Endometrial microvascular endothelial cells (primary cell): ENCODE data around the gene ZNF547. TPM values are rescaled to one million over a fixed set of nuclear protein-coding genes. Genes with fewer than 3 reads are reported as not detected.

Source experiments
- in situ Hi-C: cut with HindIII; loops from 2 replicates; pipeline ENCODE4 v1.10.0; 2017; ENCODE audit warnings: low sequenced_read_pairs, low pct_unique_long_range_greater_than_20kb; ENCODE audit errors: inconsistent ontology term
- total RNA-seq: library from RNA; depleted of rRNA; stranded (reverse); fragments of >200 nt; gene quantifications from one replicate; pipeline ENCODE4 v1.2.3, GENCODE V29; 2015; ENCODE audit errors: inconsistent ontology term

The ZNF547 gene
- total RNA-seq: 2.1 TPM

DNA sequence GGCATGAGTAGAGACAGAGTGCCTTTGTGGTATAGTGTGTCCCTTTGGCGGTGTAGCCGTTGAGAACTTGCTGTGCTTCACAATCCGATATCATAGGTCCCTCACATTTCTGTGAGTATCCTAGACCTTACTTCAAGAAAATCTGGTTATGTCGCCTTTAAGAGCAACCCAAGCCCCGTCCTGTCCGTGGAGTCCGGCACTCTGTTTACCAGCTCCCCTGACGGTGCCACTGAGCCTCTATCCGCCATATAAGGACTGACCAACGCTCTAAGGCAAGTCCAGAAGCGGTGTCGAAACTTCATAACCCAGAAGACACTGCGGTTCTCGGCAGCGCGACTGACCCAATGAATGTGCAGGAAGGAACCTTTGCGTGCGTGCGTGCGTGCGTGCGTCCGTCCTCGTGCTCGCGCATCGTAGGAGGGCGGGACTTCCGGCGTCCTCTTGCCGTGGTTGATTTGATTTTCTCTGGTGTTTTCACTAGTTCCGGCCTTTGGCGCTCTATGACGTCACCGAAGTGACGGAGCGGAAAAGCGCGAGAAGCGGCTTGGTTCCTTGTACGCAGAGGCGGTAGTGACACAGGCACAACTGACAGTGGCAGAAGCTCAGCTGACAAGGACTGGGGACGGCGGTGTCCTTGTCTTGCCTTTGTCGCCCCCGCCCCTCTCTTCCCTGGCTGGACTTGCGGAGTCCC lies at the start of gene ZNF547, which contains the start of gene TRAPPC2B:
TSS of gene ZNF547 (plus strand) at position 555 of the 691 bp plus-strand sequence. CDS start 5,005 bp downstream, outside the sequence.
TSS of gene TRAPPC2B (plus strand) at position 555 of the 691 bp plus-strand sequence. CDS start 1,283 bp downstream, outside the sequence.
- in situ Hi-C loops: no loop called here

DNA sequence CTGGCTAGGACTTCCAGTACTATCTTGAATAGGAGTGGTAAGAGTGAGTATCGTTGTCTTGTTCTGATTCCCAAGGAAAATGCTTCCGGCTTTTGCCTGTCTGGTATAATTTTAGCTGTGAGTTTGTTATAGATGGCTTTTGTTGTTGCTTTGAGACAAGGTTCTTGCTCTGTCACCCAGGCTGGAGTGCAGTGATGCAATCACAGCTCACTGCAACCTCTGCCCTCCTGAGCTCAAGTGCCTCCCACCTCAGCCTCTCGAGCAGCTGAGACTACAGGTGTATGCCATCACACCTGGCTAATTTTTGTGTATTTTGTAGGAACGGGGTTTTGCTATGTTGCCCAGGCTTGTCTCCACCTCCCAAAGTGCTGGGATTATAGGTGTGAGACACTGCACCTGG lies 49.2 kb upstream of the ZNF547 start:
- in situ Hi-C loops: no loop called here

DNA sequence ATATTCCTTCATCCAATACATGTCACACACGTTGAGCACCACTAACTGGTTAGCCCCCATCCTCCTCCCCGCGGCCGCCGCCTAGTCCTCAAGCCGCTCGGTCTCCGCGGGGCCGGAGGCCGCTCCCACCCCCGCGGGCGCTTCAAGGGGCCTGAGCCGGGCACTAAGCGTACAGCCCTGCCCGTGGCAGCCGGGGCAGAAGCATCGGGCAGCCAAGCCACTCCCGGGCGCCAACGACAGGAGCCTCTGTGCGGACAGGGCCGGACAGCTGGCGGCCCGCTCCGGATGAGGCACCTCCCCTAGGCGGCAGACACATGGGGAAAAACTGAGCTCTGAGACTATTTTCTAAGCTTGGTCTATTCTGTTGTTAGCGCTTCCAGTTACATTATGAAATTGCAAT lies 45.8 kb upstream of the ZNF547 start:
- in situ Hi-C loops: no loop called here

DNA sequence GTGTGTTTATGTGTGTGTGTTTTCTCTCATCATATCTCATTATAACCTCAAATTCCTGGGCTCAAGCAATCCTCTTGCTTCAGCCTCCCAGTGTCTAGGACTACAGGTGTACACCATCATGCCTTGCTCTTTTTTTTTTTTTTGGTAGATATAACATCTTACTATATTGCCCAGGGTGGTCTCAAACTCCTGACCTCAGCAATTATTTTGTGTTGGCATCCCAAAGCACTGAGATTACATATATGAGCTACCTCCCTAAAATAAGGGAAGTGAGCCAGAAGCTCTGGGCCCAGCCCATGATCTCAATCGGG lies 43.5 kb upstream of the ZNF547 start:
- in situ Hi-C loops: no loop called here

DNA sequence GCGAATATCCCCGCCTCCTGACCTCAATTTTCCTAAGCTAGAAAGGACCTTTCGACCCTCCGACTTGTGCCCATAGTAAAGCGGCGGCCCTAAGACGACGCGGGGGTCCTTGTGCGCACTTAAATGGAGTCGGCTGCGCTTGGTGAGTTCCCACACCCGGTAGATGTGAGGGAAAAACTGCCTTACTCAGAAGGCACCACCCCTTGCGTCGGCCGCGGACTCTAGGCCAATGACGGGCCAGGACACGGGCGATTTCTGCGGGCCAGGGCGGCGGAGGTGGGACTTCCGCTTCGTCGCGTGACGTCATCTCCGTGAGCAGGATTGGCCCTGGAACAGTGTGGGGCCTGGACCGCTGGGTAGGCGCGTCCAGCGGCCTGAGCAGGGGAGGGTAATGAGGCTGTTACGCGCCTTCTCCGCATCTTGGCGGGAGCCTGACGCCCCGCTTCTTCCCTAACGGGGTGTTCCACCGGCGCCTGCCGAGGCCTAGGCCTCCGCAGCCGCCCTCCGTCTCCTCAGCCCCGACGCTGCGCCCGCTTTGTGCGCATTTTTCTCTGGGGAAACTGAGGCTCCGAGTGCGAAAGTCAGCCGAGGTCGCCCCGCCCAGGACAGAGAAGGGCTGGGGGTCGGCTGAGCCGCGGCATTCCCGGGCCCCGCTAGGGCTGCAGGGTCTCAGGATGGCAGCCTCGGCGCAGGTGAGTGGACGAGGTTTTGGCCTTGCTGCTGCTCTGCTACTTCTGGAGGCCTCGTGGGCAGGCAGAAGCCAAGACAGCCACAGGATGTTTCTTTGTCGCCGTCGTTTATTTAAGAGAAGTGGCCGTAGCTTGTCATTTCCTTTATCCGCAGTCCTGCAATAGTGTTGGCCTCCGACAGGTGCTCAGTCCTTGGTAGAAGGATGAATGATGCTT lies 42.9 kb upstream of the ZNF547 start, which contains the start of gene ZNF543:
TSS of gene ZNF543 (plus strand) at position 293 of the 905 bp plus-strand sequence. CDS start at position 675, 382 bp downstream.
- in situ Hi-C loops: no loop called here

DNA sequence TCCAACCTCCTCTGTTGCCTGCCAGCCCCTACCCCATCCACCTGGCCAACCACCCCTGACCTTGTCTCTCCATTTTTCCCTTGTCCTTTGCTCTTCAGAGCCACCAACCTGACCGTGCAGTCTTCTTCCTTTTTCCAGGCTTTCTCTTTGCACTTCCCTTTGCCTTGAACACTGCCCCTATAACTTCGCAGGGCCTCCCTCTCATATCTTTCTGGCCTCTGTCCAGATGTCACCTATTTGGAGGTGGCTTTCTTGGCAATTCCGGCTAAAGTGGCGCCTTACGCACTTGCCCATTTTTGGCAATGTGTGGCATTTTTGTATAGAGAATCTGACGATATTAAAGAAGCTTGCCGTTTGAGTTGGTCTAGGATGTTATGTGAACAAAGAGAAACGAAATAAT lies 42.2 kb upstream of the ZNF547 start:
- in situ Hi-C loops: no loop called here

DNA sequence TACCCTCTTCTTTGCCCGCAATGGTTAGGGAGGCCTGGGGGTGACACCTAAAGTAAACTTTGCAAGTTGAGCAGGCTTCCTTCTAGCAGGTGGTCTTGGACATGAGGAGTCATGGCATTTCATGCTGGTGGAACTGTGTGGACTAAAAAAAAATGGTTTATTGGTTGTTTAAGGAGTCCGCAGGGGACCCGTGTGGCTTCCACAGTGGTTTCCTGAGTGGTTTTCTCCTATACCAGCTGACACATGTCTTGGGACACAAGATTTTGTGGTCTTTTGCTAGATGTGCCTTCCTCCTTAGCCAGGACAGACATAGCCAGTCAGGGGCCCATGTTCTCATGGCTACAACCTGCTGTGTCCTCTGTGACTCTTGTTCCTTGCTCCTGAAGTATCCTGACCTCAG lies 41.6 kb upstream of the ZNF547 start:
- in situ Hi-C loops: no loop called here

DNA sequence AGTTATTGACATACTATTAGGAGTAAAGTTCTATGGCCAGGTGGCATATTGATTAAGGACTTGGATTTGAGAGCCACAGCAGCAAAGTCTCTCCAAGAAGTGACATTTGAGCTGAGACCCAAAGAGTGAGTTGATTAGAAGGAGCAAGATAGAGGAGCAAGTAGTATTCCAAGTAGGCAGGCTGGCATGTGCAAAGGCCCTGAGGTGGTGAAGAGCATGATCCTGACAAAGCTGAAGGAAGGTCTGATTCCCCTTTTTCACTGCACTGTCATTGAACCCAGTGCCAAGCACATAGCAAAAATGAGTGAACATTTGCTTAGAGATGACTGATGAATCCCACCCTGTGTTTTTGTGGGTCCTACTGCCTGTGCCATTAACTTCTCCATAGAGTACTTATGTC lies 38.4 kb upstream of the ZNF547 start:
- in situ Hi-C loops: no loop called here

DNA sequence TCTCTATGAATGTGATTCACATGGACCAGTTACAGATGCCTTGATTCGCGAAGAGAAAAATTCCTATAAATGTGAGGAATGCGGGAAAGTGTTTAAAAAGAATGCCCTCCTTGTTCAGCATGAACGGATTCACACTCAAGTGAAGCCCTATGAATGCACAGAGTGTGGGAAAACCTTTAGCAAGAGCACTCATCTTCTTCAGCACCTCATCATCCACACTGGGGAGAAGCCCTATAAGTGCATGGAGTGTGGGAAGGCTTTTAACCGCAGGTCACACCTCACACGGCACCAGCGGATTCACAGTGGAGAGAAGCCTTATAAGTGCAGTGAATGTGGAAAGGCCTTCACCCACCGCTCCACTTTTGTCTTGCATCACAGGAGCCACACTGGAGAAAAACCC lies 35.4 kb upstream of the ZNF547 start:
- in situ Hi-C loops: no loop called here

DNA sequence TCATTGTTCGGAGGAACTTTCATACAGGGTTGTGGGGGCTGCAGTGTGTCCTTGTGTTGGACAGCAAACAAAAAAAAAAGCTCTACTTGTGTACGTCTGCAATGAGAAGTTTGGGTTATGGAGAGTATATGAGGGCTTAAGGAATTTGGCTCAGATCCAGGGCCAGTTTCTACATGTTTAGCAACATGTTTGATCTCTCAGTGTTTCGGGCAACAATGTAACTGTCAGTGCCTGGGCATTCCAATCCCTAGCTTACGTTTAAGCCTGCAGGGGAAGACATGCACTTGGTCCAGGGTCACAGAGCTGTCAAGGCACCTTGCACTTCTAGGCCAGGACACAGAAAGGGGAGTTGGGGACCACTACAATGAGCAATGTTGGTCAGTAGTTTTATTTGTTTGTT lies 29.2 kb upstream of the ZNF547 start:
- in situ Hi-C loops: no loop called here

DNA sequence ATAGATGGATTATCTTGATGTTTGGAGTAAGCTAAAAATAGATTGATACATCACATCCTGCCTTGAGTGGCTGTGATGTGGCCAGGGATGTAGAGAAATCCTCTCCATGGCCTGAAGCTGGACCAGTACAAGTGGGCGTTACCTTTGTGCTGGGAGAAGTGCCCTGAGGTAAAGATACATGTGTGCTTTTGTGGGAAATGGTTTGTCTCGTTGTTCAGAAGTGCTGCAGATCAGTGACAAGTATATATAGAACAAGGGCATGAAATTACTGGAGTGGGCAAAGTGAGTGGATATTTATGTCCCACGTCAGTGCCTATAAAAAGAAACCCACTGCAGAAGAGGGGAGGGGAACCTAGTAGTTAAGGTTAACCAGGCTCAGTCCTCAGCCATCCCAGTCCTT lies 24.5 kb upstream of the ZNF547 start:
- in situ Hi-C loops: no loop called here

DNA sequence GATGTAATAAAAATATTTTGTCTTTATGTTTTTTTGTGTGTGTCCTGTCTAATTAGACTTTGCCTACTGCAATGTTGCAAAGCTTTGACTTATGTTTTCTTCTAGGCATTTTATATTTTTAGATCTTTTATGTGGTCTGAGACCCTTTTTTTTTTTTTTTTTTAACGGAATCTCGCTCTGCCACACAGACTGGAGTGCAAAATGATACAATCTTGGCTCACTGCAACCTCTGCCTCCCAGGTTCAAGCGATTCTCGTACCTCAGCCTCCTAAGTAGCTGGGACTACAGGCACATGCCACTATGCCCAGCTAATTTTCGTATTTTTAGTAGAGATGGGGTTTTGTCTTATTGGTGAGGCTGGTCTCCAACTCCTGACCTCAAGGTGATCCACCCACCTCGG lies 20.8 kb upstream of the ZNF547 start:
- in situ Hi-C loops: no loop called here

DNA sequence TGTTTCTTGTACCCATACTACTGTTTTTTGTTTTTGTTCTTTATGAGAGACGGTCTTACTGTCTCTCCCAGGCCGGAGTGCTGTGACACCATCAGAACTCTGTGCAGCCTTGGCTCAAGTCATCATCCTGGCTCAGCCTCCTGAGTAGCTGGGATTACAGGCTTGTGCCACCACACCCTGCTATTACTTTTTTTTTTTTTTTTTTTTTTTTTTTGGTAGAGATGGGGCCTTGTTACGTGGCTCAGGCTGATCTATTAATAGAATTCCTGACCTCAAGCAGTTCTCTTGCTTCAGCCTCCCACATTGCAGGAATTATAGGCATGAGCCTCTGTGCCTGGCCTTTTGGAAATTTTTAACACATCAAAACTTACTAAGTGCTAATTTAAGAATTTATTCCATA lies 15.2 kb upstream of the ZNF547 start:
- in situ Hi-C loops: no loop called here

DNA sequence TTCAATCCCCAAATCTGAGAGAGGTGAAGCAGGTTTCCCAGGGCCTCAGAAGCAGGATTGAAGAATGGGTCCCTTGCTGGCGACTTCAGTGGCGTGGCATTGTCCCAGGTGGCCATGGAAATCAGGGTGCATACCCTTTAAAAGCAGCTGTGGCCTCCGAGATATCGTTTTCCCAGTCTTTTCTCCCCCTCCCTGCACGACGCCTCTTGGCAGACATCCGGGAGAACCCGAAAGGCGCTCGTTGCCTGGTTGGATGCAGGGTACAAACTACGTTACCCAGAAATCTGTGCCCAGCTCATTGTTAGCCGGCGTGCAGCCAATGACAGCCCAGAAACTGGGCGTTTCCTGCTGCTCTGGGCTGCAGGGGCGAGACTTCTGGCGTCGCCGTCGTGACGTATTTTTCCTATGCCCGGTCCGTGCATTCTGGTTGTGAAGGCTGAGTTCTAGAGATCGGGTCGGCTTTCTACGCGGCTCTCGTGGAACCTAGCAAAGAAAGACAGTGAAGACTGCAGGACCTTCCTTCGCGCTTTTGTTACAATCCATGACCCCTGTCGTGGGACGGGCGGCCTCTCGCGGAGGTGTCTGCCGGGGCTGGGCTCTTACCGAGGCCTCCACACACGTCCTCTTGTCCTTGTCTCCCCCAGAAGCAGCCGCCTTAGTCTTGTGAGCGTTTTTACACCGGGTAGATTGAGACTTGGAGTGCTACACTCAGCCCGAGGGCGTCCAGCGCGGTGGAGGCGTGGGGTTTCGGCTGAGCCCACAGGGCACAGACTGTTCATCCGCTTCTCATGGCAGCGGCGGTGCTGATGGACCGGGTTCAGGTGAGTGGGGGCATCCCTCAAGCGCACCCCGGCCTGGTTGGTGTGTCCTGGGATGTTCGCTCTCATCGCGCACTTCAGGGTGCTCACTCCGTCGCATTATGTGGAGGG lies 12.2 kb upstream of the ZNF547 start, which contains the start of gene ZNF304:
TSS of gene ZNF304 (plus strand) at position 395 of the 929 bp plus-strand sequence. CDS start at position 789, 394 bp downstream.
- in situ Hi-C loops: no loop called here

DNA sequence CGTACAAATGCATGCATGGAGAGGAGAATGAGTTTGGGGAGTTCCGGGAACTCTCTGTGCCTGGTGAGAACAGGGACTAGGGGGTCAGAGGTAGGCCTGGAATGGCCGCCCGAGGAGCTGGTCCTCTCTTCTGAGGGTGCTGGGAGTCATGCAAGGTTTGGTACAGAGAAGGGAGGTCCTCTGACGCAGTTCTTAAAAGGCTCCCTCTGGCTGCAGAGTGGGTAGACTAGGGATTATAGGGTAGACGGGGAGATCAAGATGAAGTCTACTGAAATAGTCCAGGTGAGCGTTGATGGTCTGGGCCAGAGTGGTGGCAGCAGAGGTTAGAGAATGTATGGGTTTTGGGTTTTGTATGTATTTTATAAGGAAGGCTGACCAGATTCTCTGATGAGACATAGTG lies 11.5 kb upstream of the ZNF547 start:
- in situ Hi-C loops: no loop called here

DNA sequence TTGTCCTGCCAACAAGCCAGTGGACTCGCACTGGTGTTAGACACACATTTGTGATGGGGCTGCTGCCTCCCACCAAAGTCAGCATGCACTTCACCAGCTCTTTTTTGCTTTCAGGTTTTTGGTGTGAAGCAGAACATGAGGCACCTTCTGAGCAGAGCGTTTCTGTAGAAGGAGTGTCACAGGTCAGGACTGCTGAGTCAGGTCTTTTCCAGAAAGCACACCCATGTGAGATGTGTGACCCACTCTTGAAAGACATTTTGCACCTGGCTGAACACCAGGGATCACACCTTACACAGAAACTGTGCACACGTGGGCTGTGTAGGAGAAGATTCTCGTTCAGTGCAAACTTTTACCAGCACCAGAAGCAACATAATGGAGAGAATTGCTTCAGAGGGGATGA lies 7.4 kb upstream of the ZNF547 start:
- in situ Hi-C loops: no loop called here

DNA sequence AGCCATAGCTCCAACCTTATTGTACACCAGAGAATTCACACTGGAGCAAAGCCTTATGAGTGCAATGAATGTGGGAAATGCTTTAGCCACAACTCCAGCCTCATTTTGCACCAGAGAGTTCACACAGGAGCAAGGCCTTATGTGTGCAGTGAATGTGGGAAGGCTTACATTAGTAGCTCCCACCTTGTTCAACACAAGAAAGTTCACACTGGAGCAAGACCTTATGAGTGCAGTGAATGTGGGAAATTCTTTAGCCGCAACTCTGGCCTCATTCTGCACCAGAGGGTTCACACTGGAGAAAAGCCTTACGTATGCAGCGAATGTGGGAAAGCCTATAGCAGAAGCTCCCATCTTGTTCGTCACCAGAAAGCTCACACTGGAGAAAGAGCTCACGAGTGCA lies 5.9 kb upstream of the ZNF547 start:
- in situ Hi-C loops: no loop called here

DNA sequence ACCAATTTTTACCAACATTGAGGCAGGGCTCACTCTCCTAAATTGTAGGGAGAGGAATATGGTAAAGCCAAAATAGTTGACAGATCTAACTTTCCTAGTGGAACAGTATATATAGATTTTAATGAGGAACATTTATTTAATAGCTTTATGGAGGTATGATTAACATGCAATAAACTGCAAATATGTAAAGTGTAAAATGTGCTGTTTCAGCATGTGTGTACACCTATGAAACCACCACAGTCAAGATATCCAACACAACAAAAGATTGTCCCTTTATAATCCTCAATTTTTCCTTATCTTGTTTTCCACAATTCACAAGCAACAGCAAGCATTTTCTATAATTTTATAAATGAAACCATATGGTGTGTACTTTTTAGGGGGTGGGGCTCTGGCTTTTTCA lies 4.1 kb upstream of the ZNF547 start:
- in situ Hi-C loops: no loop called here

DNA sequence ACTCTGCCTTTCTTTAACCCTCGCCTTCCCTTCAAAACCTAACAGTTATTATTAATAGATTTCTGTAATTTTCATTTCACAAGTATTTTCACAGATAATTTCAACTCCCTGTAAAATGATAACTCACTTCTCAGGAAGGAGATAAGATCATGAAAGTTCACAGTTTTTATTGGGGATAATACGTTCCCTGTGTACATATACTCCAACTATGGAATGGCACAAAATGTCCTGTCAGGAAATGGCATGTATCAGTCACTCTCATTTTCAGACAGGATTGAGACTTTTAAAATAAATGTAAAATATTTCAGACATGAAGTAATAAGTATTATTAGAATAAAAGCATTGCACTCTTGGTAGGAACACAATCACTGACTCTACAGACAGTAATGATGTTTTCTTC lies 932 bp upstream of the ZNF547 start:
- in situ Hi-C loops: no loop called here
